ENCODE measurements around the gene RORC. TPM values are rescaled to one million over a fixed set of nuclear protein-coding genes. Genes with fewer than 3 reads are reported as not detected.

Gene RORC
- total and polyA plus RNA-seq, 3 donors from 2014 or later = 30.9 to 70.4 (median 55.4) TPM

DNA sequence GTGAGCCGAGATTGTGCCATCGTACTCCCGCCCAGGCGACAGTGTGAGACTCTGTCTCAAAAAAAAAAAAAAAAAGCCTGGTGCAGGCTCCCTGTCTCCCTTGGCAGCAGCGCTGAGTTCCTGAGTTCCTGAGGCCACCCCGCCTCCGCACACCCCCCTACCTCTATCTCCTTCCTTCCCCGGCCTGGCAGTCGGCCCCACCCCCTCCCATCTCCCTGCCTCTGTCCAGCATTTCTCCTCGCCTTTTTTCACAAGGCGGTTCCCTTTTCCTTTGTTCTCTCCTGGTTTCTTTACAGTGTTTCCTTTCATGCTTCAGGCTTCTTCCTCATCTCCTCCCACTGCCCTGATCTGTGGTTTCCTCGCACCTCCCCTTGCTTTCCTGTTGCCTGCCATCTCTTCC lies 2.7 kb downstream of the RORC start:
- DNase-seq = peak; percentile 93
- no peaks in the 10 kb centered on the region for H3K36me3 ChIP-seq (ENCODE audit: low read depth, missing control alignments)
- peaks cover 47% of the 10 kb centered on the region for H3K4me1 ChIP-seq
- no peak overlapping the region for H3K27ac ChIP-seq
- intact Hi-C loops (cut with DNase I; ENCODE audit: low total_unique reads) = no loop called here
- no peaks in the 10 kb centered on the region for H3K27me3 ChIP-seq
- WGBS, 2 donors = 14 to 23% methylated on average over 12 of the region's 12 CpGs
- no peak overlapping the region for H3K4me3 ChIP-seq
- TF ChIP-seq, protein P1, sequence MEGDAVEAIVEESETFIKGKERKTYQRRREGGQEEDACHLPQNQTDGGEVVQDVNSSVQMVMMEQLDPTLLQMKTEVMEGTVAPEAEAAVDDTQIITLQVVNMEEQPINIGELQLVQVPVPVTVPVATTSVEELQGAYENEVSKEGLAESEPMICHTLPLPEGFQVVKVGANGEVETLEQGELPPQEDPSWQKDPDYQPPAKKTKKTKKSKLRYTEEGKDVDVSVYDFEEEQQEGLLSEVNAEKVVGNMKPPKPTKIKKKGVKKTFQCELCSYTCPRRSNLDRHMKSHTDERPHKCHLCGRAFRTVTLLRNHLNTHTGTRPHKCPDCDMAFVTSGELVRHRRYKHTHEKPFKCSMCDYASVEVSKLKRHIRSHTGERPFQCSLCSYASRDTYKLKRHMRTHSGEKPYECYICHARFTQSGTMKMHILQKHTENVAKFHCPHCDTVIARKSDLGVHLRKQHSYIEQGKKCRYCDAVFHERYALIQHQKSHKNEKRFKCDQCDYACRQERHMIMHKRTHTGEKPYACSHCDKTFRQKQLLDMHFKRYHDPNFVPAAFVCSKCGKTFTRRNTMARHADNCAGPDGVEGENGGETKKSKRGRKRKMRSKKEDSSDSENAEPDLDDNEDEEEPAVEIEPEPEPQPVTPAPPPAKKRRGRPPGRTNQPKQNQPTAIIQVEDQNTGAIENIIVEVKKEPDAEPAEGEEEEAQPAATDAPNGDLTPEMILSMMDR (IDR thresholded peaks at IDR 0.05) = no peak
- no peak for TF ChIP-seq POLR2A (IDR thresholded peaks at IDR 0.05)
- no peaks in the 10 kb centered on the region for H3K9me3 ChIP-seq

DNA sequence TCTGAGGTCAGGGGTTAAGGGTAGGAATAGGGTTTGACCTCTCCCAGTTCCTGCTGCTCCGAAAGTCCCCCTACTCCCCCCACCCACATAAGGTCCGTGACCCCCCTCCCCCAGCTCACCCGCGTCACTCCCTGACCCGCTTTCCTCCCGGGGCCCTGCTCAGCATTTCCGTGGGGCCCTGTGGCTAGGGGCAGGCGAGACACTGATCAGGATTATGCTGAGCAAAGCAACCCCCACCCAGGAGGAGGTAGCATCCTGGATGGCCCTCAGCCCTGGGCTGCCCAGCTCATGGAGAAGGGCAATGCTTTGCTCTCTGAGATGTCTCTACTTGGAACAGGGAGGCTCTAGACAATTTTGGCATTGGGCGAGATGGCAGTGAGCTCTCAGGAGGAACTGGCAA lies 3.7 kb downstream of the RORC start:
- DNase-seq = no peak
- WGBS, 2 donors = 55 to 60% methylated on average over 8 to 9 of the region's 9 CpGs
- Histone ChIP-seq H3K4me1 (peaks cover 47% of the 10 kb centered on the region), H3K27me3 (no peaks in the 10 kb centered on the region), H3K27ac (peak overlapping the region in 1 of 2 donors; percentile 41), H3K4me3 (no peak overlapping the region), H3K36me3 (ENCODE audit: low read depth, missing control alignments) (no peaks in the 10 kb centered on the region), H3K9me3 (no peaks in the 10 kb centered on the region)
- intact Hi-C loops (cut with DNase I; ENCODE audit: low total_unique reads) = no loop called here
- TF ChIP-seq, protein P1 (IDR thresholded peaks at IDR 0.05) = no peak
- no peak for TF ChIP-seq POLR2A (IDR thresholded peaks at IDR 0.05)

DNA sequence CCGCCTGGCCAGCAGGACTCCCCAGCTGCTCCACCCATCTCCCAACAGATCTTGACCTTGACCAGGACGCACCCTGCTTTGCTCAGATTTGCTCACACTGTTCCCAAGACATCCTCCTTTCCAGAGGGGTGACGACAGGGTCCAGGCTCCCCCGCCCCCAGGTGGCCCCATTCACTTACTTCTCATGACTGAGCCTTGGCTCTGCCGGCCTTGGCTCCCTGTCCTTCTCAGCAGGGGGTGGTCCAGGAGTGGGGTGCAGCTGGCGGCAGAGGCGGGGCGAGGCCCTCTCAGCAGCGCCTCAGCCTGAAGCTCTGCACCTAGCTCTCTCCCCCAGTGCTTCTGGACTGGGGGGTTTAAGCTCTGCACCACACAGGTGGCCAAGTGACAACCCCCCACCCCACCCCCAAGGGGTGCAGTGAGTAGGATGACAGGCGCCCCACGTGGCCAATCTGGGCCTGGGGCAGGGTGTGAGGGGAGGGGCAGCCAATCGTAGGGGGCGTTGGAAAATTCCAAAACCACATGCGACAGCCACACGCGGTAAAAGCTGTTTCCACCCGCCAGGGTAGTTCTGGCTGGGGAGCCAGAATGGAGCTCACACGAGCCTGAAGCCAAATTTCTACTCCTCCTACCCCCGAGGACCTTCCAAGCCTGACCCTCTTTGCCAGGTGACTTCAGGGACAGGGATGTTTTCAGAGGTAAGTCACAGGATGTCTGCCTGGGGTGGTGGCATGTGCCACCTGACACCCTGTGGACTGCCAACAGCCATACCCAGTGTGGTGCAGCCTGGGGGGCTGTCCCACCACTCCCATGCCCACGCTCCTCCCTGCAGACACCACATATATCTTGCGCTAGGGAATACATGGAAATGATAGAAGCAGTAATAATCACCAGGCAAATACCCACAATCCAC lies 5.6 kb downstream of the RORC start:
- Histone ChIP-seq H3K27ac (peak overlapping the region; percentile 69 to 72), H3K4me3 (no peak overlapping the region), H3K36me3 (ENCODE audit: low read depth, missing control alignments) (no peaks in the 10 kb centered on the region), H3K27me3 (no peaks in the 10 kb centered on the region), H3K4me1 (peaks cover 41% of the 10 kb centered on the region), H3K9me3 (no peaks in the 10 kb centered on the region)
- no peak for TF ChIP-seq POLR2A (IDR thresholded peaks at IDR 0.05)
- TF ChIP-seq, protein P1 (IDR thresholded peaks at IDR 0.05) = no peak
- intact Hi-C loops (cut with DNase I; ENCODE audit: low total_unique reads) = no loop called here
- DNase-seq = peak; percentile 83
- 37 to 65% methylated on average over 8 to 21 of the region's 21 CpGs for WGBS, 2 donors

DNA sequence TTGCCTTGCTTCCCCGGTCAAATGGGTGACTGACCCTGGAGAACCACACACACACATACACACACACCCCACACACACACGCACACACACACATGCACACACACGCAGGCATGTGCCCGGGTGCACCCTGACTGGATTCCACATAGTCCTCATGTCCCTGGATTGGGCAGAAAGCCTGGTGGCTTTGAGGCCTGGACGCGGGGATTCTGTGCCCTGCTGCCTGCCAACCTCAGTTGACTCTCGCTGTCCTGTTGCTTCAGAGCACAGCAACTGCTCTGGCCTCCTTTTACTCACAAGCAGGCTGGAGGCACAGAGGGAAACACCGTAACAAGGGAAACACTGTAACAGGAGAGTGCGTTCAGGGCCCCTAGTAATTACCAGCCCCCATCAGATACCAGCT lies 6.4 kb downstream of the RORC start:
- Histone ChIP-seq H3K27ac (peak overlapping the region in 1 of 2 donors; percentile 72), H3K36me3 (ENCODE audit: low read depth, missing control alignments) (no peaks in the 10 kb centered on the region), H3K4me1 (peaks cover 41% of the 10 kb centered on the region), H3K9me3 (no peaks in the 10 kb centered on the region), H3K27me3 (no peaks in the 10 kb centered on the region), H3K4me3 (no peak overlapping the region)
- 6 to 11% methylated on average over 2 to 9 of the region's 9 CpGs for WGBS, 2 donors
- TF ChIP-seq, protein P1 (IDR thresholded peaks at IDR 0.05) = no peak
- no peak for TF ChIP-seq POLR2A (IDR thresholded peaks at IDR 0.05)
- peak; percentile 87 for DNase-seq
- intact Hi-C loops (cut with DNase I; ENCODE audit: low total_unique reads) = no loop called here

All from testis (tissue), 3 donors.